HG03575 (cell line): ENCODE data around the gene GLRX.

Source experiments
- ATAC-seq: cut with Tn5 transposase; IDR thresholded peaks from one replicate; pipeline ENCODE4 v1.9.1; 2021; ENCODE audit not compliant: unreplicated experiment, insufficient number of reproducible peaks, low FRiP score; ENCODE audit errors: extremely low read depth

Gene GLRX

DNA sequence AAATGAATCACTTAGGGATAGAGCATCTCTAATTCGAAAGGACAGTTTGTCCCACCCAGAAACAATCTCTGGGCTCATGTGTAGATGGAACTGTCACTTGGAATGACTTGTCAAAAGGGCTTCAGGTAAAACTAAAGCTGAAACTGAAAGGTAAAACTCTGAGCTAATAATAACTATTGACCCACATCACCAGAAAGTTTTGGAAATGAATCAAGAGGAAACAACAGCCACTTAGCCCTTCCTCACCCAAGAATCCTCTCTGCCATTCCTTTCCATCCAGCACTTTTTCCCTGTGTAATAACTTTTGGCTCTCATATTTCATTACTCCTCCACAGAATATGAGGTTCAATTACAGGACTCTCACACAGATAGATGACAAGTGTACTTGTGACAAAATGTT is 14.0 kb upstream of the GLRX start:
- no peak for ATAC-seq

DNA sequence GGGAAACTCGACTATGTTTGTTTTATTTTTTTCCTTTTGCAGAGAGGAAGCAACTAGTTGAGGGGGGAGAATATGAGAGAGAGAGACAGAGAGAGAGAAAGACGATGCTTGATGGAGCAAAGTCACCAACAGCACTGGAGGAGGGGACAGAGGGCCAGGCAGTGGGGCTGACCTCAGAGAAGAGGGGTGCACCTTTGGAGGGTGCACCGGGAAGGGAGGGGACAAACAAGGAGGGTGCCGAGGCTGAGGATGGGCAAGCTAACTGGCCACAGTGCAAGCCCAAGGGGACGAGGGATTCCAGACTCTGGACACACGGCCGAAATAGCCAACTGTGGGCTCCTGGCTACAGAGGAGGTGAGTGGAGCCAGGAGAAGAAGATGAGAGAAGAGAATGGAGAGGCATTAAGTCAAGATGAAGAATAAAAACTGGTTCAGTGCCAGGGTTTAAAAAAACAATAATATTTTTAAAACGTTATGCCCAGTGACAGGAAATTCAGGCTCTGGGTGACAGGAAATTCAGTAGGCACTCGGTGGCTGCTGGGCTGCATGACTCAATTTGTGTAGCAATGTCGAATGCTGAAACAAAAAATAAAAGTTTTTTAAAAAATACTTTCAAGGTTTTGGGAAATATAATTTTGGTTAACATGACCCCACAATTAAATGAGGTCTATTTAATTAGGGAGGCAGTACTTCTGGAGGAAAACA is 13.3 kb upstream of the GLRX start:
- no peak for ATAC-seq

DNA sequence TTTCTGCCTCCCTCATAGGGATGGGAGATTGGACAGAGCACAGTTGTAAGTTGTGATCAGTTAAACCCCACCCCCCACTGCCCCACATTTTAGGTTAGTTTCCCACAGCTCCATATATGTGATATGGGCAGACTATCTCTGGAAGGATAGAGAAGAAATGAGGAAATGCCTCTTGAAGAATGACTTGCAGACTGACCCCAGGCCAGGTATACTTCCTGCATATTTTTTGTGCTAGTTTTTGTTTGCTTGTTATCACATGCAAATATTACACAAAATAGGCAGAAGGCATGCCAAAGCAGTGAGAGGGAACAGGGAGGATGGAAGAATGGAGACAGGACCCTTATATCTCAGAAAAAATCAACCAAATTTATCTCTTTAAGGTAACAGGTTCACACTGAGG is 10.1 kb upstream of the GLRX start:
- no peak for ATAC-seq

DNA sequence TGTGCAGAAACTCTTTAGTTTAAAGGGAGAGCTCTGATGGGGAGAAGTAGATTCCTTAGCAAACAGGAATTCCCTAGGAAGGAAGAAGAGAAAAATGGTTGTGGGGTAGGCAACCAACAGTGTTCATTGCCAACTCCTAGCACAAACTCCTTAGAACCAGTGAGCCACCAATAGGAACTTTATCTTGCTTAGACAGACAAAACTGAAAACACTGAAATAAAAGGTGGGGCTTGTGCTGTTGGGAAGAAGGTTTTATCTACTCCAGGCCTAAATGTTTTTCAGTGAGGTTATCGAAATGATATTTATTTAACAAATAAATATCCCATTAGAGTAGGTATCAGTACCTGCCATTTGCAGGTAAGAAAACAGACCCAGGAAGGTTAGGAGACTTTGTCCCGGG is 7.7 kb upstream of the GLRX start:
- no peak for ATAC-seq

DNA sequence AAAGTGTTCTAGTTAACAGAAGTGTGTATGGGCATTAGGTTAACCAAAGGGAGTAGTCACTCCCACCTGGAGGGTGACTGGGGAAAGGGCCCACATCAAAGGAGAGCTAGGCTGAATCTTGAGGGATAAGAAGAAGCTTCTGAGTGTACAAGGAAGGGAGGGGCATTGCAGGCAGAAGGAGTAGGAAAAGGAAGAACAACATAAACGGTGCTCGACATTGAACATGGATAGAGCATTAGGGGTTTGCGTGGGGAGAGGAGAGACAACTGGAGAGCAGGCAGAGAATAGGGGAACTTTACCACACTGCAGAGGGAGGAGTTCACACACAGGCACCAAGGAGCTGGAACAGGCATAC is 5.3 kb upstream of the GLRX start:
- no peak for ATAC-seq

DNA sequence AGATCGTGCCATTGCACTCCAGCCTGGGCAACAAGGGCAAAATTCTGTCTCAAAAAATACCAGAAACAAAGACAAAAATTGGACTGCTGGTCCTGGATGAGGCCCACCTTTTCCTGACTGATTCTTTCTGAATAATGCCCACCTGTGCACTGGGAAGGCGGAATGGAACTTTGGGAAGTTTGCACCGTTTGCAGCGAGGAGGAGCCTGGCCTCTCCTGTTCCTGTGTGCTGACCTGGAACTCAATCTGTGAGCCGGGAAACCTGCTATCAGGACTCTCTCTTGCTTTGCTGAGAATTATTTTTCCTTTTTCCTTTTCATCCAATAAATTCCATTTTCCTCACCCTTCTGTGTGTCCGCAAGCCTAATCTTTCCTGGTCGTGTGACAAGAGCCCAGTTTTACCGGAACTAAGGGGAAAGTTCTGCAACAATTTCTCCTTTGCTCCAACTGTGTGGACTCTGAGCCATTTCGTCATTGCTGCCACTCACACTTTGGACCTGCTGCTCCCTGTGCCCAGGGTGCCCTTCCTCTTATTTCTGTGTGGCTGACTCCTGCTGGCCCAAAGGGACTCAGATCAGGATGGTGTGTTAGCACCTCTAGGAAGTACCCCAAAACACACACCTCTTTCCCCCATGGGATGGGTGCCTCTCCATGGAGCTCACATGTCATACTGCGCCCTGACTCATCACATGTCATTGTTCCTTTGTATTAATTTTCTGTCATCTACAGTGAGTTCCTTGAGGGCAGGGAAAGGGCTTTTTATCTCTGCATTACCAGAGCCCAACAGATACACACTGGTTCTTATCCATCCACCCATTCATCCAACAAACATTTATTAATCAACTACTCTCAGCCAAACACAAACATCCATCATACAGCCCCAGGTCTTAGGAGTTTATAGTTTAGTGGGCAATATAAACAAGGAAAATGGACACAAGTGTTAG is 4.7 kb upstream of the GLRX start:
- no peak for ATAC-seq

DNA sequence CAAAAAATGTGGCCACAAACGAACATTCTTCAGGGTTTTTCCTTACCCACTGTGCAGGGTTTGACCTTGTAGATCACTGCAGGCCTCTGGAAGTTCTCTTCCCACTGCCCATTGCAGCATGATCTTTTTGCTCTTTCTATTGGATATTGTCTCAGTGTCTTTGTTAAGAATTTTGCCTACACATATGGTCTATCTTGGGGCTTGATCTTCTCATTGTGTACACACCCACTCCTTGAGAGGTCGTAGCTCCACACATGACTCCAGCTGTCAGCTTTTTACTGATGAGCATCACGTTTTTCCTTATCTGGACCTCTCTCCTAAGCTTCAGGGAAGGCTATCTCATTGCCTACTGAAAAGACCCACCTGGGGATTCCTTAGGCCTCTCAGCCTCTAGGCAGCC is 3.0 kb upstream of the GLRX start:
- ATAC-seq = no peak

DNA sequence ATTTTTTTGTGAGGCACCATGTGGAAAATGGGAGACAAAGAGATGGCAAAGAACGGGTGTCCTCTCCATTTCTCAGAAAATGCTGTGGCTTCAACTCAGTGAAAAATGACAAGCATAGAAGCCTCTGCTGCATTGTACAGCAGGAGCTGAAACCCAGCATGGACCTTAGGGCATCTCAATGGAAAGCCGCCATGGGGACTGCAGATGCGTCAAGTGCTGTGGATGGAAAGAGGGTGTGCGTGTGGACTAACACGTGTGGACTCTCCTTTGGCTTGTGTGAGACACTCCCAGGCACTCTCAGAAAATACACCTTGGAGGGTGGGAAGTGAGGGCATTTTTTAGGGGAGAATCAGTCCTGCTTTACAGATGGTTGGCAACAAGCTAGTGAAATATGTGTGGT is 2.2 kb upstream of the GLRX start:
- ATAC-seq = no peak

DNA sequence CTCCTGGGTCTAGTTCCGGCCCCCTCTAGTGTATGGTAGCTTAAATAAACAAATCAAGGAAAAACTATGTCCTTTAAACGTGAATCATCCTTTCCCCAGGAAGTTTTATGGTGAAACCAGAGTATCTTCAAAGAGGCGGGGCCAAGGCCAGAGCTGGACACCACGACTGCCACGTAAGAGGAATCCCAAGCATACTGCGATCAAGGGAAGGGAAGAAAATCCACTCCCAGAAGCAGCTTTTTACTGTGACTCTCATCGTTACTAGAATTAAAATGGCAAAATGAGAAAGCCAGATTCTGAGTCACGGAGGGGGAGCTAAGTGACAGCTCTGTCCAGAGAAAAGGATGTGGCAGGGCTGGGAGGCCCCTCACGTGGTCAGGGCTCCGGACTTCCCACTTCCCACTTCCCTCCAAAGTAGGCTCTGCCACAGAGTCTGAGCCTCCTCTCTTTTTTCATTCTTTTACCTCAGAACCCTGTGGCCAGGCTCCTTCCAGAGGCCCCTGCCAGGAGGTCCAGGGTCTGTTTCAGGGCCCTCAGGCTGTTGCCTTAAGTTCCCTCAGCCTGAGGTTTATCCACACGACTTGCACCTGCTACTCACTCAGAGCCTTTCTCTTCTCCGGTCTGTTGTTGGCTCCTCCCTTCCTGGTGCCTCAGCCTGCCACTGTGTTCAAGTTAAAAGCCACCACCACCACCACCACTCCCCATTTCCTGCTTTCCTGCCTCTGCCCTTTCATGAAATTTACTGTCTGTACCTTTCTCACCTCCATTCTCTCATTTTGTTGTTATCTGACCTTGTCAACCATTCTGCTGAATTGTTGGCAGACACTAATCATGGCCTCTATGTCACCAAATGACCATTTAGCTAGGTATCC is 1.4 kb upstream of the GLRX start:
- peak; percentile 36 for ATAC-seq

DNA sequence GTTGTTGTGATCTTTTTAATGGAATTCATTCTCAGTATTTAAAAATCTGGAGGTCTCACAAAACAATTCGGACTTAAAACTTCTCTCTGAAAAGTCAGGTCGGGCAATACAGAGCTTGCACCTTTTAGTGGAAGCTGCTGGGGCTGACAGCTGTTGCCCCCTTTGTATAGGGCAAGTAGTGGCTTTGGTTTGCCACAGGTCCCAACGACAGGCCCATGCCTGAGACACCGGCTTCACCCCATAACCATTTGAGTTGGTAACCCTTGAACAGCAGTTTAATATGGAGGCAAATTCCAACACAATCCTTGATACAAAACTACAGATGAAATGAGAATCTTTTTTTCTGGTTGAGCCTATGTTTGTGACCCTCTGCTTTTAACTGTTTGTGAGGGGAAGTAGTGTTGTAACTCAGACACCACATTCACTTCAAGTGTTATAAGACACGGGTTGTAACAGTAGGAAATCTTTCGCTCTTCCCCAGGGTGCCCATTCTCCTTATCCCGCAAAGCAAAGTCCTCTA is 752 bp upstream of the GLRX start:
- ATAC-seq = no peak

DNA sequence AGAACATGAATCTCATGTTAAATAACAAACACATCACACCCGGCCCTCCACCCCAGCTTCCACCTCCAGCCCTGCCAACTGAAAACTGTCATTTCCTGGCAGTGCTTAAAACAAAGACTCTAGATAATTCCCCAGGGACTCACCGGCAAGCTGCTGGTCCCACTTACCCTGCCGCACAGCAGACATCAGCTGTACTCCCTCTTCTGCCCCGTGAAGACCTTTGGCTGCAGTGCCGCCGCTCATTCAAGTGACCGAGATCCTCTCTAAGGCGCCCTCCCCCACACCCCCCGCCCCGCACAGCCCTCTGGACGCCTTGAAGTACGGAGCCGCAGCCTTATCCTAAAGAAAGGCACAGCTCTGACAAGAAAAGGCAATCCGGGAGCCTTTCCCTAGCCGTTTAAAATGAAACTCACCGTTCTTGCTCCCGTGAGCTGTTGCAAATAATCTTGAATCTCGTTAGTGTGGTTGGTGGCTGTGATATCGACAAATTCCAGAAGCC is 434 bp downstream of the GLRX start:
- no peak for ATAC-seq

DNA sequence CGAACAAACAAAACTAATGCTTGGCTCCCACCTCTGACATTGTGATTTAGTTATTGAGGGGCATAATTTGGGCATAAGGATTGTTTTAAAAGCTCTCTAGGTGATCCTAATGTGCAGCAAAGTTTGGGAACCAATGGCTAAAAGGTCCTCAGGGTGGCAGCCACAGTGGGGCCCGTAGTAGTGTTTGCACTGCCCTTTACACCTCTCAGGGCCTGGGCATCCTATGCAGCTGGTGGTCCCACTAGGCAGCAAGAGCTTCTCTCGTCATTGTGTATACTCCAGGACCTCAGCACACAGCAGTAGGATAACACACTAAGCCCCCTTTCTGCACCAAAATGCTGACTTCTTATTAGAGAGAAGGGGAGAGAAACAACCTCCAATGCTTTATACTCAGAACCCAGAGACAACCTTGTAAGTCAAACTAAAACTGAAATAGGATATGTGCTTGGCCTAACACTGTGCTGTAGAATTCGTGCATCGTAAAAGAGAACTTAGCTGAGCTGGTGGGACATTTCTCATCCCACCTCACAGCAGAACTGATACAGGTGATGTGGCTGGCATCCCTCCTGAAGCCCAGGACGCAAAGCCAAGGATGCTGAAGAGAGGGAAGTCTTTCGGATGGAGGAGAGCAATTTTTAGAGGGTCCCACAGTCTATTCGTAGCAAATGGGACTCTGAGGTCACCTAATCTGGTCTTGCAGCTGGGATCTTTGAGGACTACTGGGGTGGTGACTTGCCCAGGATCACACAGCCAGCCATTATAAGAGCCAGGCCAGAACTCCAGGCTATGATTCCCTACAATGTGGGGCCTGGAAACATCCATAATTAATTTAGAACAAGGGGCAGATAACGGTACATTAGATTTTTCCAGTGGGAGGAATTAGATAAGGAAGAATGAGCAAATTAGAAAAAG is 1.2 kb downstream of the GLRX start:
- no peak for ATAC-seq

DNA sequence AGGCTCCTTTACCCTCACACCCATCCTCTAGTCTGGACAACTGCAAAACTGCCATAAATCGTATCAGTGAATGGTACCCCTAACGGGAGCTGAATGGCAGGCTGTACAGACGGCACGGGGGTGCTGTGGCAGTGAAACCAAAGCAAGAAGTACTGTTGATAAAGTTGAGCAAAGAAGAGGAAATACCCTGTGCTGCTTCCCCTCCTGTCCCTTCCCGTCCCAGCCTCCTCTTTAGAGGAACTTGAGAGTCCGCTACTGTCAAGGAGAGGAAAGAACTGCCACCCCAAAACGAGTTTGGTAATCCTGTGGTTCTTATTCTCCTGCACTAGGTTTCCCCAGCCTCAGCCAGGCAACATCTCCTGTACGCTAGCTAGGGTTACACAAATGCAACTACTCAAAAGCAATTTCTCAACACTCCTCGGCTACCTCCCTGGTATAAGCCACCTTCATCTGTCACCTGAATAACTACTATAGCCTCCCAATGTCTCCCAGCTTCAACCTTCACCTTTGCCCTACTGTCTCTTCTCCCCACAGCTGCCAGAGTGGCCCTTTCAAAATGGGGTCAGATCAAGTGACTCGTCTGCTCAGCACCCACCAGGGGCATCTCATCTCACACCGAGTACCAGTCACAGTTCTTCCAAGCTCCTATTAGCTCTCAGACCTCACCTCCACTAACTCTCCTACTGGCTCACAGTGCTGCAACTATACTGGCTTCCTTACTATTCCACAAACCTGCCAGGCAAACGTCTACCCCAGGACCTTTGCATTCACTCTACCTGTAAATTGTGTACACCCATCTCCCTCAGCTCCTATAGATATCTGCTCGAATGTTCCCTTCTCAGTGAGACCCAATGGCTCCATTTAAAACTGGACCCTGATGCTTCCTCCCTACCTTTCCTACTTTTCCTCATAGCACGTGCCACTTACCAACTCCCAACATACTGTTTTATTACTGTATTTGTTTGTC is 4.1 kb downstream of the GLRX start:
- no peak for ATAC-seq

DNA sequence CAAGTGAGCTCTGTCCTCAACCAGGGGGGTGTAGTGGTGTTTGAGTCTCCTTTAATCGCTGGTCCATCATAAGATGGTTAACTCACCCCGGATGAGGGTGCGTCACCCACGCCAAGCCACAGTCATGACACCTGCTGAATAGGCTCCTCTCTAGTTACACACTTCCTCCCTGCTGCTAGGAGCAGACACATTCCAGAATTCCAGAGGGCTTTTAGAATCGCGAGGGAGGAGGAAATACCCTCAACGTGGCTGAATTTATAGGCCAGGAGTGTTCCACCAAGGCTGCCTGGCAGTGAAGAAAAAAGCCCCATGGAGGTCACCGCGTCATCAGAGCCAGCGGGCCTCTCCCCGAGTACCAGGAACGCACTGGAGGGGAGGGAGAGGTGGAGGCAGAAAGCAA is 5.1 kb downstream of the GLRX start:
- no peak for ATAC-seq

DNA sequence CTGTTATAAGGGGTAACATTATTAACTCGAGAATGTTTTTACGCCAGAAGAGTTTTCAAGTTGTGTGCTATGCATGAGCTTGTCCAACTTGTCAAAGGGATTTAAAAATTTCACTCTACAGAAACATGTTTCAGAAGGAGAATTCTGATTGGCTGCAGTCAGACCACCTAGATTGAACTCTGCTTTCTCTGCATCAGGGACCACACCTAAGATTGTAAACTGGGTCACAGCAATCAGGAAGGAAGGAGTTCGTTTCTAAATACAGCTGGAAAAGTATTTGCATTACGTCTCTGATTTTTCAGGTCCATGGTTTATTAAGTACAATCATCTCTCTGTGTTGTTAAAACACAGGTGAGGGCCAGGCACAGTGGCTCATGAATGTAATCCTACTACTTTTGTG is 5.8 kb downstream of the GLRX start:
- no peak for ATAC-seq

DNA sequence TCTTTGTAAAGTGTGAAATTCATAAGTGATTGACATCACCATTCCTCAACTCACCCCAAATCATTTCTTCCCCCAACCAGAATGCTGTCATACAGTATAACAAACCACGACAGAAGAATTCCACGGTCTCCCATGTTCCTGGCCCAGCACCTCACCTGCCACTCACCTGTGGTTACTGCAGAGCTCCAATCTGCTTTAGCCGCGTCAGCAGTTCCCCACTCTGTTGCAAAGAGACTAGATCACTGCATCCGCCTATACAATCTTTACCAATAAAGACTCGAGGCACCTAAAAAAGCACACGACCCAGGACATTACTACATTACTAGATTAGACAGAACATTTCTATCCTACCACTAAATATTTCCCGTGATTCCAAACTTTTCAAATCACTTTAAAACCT is 6.2 kb downstream of the GLRX start:
- no peak for ATAC-seq

DNA sequence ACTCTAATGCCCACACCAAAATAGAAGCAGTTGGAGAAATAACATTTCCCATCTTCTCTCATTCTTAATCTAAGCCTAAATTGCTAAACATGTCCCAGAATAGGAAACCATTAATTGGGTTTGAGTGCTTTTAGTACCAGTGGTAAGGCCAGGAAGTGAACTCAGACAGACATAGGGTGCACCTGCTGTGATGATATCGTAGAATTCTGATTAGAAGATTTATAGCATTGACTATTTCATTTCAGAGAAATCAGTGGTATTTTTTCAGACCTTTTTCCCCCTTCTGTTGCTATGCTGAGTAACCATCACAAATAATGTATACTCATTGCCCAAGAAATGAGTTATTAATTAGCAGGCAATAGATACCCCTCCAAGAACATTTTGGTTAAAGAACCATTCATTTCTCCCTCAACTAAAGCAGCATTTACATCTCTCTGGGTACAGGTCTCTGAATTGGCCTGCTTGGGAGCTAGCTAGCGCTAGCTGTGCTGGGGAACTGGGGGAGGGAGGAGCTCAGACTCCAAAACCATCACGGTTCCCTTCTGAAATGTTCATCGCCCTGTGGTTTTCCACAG is 7.3 kb downstream of the GLRX start:
- ATAC-seq = no peak
